Epithelial cell of proximal tubule (primary cell): Measurements from ENCODE around the gene MVB12A. TPM values are rescaled to one million over a fixed set of nuclear protein-coding genes. Genes with fewer than 3 reads are reported as not detected.

Experiments
- DNase-seq: peaks from one replicate; pipeline ENCODE4 v3.0.0-alpha.2; 2011; ENCODE audit warnings: low read depth
- H3K4me3 ChIP-seq: 2 replicates; pipeline ENCODE4 v1.5.1; 2011; ENCODE audit warnings: low read depth, mild to moderate bottlenecking, low read length
- CTCF ChIP-seq: conservative IDR thresholded peaks from 2 replicates; pipeline ENCODE4 v1.5.1; 2012; ENCODE audit warnings: low read depth, mild to moderate bottlenecking, low read length
- total RNA-seq: library from RNA; depleted of rRNA; stranded (reverse); fragments of >200 nt; gene quantifications from 2 replicates; pipeline ENCODE4 v1.2.3, GENCODE V29; 2015

Gene MVB12A
- total RNA-seq, 1 donor from 2014 or later = 91.6 TPM

- no peak for DNase-seq
- TF ChIP-seq CTCF = no peak
- no peak overlapping the region for H3K4me3 ChIP-seq
Observed at GRCh38 chr19:17415121-17415520, 4.7 kb upstream of the MVB12A start.

DNA sequence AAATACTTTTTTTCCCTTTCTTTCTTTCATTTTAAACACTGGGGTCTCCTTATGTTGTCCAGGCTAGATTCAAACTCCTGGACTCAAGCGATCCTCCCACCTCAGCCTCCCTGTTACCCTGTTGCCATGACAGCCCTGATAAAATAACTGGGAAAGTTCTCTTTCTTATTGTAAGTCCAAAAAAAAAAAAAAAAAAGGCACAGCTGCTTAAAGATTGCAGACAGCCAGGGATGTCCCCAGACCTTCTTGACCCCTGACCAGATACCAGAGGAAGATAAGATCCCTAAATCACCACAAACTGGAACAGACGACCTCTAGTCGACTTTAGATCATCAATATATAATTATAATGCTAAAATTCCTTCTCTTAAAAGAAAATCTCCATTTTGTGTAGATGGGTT is 1.1 kb upstream of the MVB12A start:
- no peak for TF ChIP-seq CTCF
- no peak for DNase-seq
- H3K4me3 ChIP-seq = peak overlapping the region; percentile 94

DNA sequence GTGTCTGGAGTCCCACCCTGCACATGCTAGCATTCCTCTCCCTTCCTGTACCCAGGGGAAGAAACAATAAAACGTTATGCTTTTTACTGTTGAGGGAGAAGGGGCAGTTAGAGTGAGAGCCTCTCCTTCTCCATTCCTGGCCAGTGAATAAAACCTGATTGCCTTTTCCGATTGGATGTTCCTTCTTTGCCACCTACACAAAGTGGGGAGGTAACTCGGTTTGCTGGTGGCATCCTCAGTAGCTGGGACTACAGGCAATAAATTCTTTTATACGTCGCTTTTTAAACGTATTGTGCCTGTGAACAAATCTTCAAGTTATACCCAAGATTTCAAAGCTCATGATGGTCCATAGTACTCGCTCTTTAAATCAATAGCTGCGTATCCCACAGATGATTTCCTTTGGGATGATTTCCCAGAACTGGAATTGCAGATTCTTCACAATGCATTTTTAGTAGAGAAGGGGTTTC is 660 bp upstream of the MVB12A start:
- no peak for DNase-seq
- H3K4me3 ChIP-seq = peak overlapping the region; percentile 94
- TF ChIP-seq CTCF = no peak

DNA sequence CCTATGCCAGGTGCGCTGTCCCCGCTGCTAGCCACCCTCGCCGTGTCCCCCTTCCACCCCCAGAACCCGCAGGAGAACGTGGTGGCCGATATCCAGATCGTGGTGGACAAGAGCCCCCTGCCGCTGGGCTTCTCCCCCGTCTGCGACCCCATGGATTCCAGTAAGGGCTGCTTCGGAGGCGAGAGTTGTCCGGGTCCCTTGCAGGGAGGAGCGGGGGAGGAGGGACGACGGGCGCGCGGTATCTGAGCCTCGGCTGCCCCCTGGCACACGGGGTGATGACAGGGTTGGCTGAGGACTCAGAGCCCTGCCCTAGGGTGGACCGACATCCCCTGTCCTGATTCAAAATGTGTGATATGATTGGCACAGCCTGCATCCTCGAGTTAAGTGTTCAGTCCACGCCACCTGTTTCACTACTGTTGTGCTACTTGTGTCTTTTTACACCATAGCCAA is 653 bp downstream of the MVB12A start:
- H3K4me3 ChIP-seq = peak overlapping the region; percentile 94
- DNase-seq = no peak
- peak; percentile 14 for TF ChIP-seq CTCF

DNA sequence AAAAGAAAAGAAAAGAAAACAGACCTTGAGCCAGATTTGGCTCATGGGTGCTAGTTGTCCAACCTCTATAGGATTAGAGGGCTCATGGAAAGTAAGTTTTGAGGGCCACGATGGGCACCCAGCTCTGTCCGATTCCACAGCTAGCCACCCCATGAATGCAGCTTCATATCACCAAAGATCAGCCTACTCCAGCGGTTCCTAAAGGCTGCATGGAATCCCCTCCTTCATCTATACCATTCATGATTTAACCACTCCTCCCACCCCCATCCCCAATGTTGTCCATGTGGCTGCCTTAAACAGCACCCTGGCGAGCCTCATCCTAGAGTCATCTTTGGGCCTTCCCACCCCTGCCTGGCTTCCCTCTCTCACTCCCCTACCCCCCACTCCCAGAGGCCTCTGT is 2.1 kb downstream of the MVB12A start:
- no peak for TF ChIP-seq CTCF
- DNase-seq = no peak
- no peak overlapping the region for H3K4me3 ChIP-seq

- DNase-seq = no peak
- no peak overlapping the region for H3K4me3 ChIP-seq
- TF ChIP-seq CTCF = no peak
Observed at GRCh38 chr19:17423429-17424208, 3.8 kb downstream of the MVB12A start.
